Epithelial cell of esophagus (primary cell): ENCODE data around the gene FHIT.
A peak's percentile ranks its signal among the peaks of the same experiment; 100 is the strongest.

Experiments
- DNase-seq: peaks from one replicate; pipeline ENCODE4 v3.0.0; 2010; ENCODE audit warnings: low read depth
- H3K4me3 ChIP-seq: 2 replicates; pipeline ENCODE4 v1.5.1; 2011; ENCODE audit warnings: mild to moderate bottlenecking, low read length, control low read depth
- CTCF ChIP-seq: IDR thresholded peaks from 2 replicates; pipeline ENCODE4 v1.5.1; 2011; ENCODE audit warnings: low read depth, mild to moderate bottlenecking, low read length, control low read depth, inconsistent platforms; ENCODE audit not compliant: insufficient read depth; ENCODE audit errors: missing control alignments

The FHIT gene

DNA sequence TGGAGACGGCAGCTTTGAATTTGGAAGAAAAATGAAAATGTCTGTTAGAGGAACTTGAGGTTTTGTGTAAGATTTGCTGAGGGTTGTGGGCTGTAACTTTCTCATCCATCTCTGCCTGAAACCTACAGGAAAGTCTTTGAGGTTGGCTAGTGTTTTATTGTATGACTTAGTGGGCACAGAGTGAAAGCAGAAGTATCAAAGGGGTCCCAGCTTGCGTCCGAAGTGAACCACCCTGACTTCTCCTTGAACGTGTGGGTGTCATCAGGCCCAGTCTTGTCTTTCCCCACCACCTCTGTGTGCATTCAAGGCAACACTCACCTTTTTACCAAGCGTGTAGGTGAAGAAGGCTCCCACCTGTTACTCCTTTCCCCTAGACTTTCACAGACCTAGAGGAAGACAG lies 1519.3 kb downstream of the FHIT start:
- no peak overlapping the region for H3K4me3 ChIP-seq
- TF ChIP-seq CTCF = no peak
- DNase-seq = no peak

GRCh38 chr3:59730591-59730990 lies 1520.7 kb downstream of the FHIT start:
- H3K4me3 ChIP-seq = no peak overlapping the region
- DNase-seq = no peak
- TF ChIP-seq CTCF = no peak

DNA sequence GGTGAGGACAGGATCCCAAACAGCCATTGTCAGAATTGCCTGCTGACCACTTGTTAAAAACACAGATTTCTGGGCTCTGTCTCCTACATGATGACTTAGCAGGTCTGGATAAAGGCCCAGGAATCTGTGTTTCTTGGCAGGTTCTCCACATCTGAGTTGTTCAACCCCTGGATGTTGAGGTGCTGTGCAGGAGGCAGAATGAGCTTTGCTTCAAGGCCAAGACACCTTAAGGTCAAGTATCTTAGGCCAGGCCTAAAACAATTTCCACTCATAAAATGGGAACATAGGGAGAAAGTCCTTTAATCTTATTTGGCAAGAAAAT lies 1522.7 kb downstream of the FHIT start:
- H3K4me3 ChIP-seq = no peak overlapping the region
- DNase-seq = no peak
- TF ChIP-seq CTCF = no peak

- H3K4me3 ChIP-seq = no peak overlapping the region
- no peak for TF ChIP-seq CTCF
- no peak for DNase-seq
These were observed 1523.2 kb downstream of the FHIT start for GRCh38 chr3:59727902-59728586.

- H3K4me3 ChIP-seq = no peak overlapping the region
- DNase-seq = peak; percentile 62
- no peak for TF ChIP-seq CTCF
These were observed 1525.0 kb downstream of the FHIT start for GRCh38 chr3:59726279-59726678.

DNA sequence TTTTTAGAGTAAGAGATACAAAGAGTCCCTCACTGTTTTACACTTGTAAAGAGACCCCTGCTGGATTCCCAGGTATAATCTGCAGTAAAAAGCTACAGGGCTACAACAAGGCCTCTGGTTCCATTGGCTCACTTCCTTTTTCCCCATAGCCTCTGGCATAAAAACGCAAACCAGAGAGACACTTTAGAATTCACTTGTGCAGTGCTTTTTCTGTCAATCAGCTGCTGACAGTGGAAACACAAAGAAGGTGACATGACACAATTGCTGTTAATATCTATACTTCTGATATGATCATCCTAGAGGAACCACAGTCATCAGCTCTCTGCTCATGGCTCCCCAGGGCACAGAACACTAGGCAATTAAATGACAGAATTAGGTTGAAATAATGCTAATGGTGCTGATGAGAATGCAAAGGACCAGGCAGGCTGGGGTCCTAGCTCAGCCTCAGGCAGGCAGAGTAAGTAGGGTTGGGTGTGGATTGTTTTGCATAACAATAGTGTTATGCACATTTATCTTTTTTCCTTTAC lies 1533.5 kb downstream of the FHIT start:
- TF ChIP-seq CTCF = no peak
- peak; percentile 8 for DNase-seq
- H3K4me3 ChIP-seq = no peak overlapping the region

GRCh38 chr3:59714066-59714465 lies 1537.2 kb downstream of the FHIT start:
- no peak for DNase-seq
- H3K4me3 ChIP-seq = no peak overlapping the region
- TF ChIP-seq CTCF = no peak
